SK-N-MC (cell line): Measurements from ENCODE around the gene MYH9.
"Not testable (repeated sequence)": the region's sequence is repeated elsewhere in the genome, so short reads cannot be mapped to it uniquely, and the experiment has no call there.

Experiments used
- DNase-seq: peaks from one replicate; pipeline ENCODE4 v3.0.0-alpha.2; 2011; ENCODE audit warnings: low read depth, low spot score
- H3K27ac ChIP-seq: fragments of 200-600 bp; sonication (generic); 2 replicates; pipeline ENCODE4 v1.5.1; 2016; ENCODE audit warnings: mixed run types
- H3K36me3 ChIP-seq: fragments of 200-600 bp; sonication (generic); 2 replicates; pipeline ENCODE4 v1.6.1; 2017; ENCODE audit warnings: antibody characterized with exemption, low read length, mixed read lengths; ENCODE audit not compliant: insufficient read depth
- H3K4me3 ChIP-seq: fragments of 200-600 bp; sonication (generic); 2 replicates; pipeline ENCODE4 v1.5.1; 2016
- H3K9ac ChIP-seq: fragments of 200-600 bp; sonication (generic); 2 replicates; pipeline ENCODE4 v1.8.0; 2017; ENCODE audit warnings: mixed run types, mixed read lengths; ENCODE audit not compliant: insufficient read length
- H3K9me3 ChIP-seq: fragments of 200-600 bp; sonication (generic); 2 replicates; pipeline ENCODE4 v1.6.1; 2017; ENCODE audit warnings: low read depth, mild to moderate bottlenecking, antibody characterized with exemption, low read length, moderate library complexity, mixed read lengths
- EZH2 ChIP-seq: fragments of 200-600 bp; sonication (generic); IDR thresholded peaks from one replicate; pipeline ENCODE4 v1.6.1; 2017; ENCODE audit warnings: antibody characterized with exemption
- FOXP2 ChIP-seq: optimal IDR thresholded peaks from 2 replicates; pipeline ENCODE3; 2011; ENCODE audit warnings: mild to moderate bottlenecking, moderate library complexity; ENCODE audit not compliant: insufficient read depth; ENCODE audit errors: extremely low read length, control extremely low read depth
- POLR2AphosphoS5 ChIP-seq: IDR thresholded peaks from 2 replicates; pipeline ENCODE4 v1.6.1; 2012; ENCODE audit warnings: mild to moderate bottlenecking, low read depth, low read length, borderline replicate concordance

MYH9 gene

DNA sequence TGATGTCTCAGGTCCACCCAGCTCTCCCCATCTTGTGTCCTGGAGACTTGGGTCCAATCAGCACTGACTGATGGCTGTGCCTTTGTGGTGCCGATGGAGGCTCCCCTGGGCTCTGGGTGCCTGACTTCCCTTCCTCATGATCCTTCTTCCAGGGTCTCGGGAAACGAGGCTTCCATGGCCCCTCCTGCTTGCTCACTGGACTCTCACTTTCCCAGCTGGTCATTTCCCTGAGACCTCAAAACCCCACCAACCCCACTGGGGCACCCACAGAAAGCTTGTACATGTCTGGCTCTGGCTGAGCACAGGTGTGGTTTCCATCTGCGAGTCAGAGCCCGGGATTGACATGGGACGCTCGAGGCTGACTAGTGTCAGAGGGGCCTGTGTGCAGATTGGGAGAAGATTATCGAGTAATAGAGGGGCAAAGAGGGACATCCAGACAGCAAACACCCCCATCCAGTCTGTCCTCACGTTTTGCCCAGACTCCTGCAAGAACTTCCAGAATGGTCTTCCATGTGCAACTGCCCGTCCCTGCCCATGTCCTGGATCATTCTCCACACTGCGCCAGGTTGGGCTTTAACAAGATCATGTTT, 119.8 kb downstream of the MYH9 start:
- TF ChIP-seq EZH2 (no peak), POLR2AphosphoS5 (no peak), FOXP2 (no peak)
- Histone ChIP-seq H3K9me3 (no peaks in the 10 kb centered on the region), H3K9ac (no peak overlapping the region), H3K36me3 (no peaks in the 10 kb centered on the region), H3K27ac (no peak overlapping the region), H3K4me3 (no peak overlapping the region)
- DNase-seq = no peak

DNA sequence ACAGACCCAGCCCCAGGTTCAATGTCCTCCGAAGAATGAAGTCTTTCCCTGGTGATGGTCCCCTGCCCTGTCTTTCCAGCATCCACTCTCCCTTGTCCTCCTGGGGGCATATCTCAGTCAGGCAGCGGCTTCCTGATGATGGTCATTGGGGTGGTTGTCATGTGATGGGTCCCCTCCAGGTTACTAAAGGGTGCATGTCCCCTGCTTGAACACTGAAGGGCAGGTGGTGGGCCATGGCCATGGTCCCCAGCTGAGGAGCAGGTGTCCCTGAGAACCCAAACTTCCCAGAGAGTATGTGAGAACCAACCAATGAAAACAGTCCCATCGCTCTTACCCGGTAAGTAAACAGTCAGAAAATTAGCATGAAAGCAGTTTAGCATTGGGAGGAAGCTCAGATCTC, 120.7 kb downstream of the MYH9 start:
- no peak for DNase-seq

DNA sequence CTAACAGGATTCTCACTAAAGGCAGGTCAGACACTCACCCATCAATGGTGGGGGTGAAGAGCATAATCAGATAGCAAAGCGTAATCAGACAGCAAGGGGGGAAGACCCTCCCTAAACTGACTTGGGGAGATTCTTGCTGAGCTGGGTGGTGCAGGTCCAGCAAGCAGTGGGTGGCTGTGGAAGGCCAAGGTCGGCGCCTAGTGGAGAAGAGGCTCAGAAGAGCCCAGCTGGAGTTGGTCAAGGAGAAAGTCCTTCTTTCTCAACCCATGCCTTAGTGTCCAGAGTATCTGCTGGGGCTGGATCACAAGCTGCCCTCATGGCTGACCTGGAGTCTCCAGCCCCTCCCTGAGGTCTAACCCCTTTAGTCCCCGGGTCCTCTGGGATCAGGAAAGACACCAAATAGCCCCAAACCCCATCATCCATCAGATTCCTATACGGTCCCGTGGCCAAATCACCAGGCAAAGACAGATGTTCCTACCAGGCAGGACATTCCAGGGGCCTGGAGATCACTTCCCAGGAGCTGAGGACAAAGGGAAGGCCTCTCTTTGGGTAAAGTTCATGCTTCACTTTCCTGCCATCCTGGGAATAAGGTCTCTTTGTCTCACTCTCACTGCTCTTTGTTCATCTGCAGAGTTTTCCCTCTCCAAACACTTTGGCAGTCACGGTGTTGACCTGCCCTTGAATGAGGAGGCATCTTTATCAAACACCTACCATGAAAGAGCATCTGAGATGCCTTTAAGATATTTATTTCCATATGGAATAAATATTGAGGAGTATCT, 123.7 kb downstream of the MYH9 start:
- not testable (repeated sequence) for H3K9me3 ChIP-seq, DNase-seq, H3K36me3 ChIP-seq, H3K9ac ChIP-seq, H3K4me3 ChIP-seq, H3K27ac ChIP-seq

More for the DNA sequence above, 120.7 kb downstream of the MYH9 start:
- Histone ChIP-seq H3K9me3 (no peaks in the 10 kb centered on the region), H3K9ac (no peak overlapping the region), H3K4me3 (no peak overlapping the region), H3K27ac (no peak overlapping the region), H3K36me3 (no peaks in the 10 kb centered on the region)
- no peak for TF ChIP-seq FOXP2
- no peak for TF ChIP-seq POLR2AphosphoS5
- no peak for TF ChIP-seq EZH2

DNA sequence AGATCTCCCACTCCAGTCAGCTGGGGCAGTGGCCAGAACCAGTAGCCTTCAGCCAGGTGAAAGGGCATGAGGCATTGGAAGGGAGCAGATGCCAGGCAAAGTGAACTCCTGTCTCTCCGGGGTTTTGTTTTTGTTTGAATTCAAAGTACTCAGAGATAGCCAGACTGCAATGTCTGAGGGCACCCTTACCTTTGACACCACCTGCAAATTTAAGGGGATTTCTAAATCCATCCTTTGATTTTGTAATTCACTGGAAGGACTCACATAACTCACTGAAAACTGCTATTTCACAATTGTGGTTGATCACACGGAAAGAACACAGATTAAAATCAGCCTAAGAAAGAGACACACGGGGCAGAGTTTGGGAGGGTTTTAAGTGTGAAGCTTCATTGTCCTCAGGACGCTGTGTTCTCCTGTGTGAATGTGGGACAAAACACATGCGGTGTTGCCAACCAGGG, 124.5 kb downstream of the MYH9 start:
- H3K4me3 ChIP-seq, H3K9ac ChIP-seq, H3K9me3 ChIP-seq, H3K27ac ChIP-seq, DNase-seq, H3K36me3 ChIP-seq: not testable (repeated sequence)

DNA sequence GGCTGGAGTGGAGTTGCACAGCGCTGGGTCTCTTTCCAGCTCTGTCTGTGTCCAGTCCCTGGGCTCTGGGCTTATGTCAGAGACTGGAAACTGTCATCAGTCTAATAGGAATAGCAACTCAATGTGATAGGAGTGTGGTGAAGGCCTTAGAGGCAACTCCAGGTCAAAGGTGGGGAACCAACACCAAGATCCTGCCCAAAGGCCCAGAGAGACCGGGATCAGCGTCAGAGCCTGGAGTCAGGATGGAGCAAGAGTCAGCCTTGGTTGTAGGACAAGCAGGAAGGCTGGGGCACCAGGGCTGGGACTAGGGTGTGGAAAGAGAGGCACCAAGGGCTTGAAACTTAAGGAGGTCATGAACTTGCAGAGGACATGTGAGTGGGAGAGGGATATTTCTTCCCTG, 125.5 kb downstream of the MYH9 start:
- not testable (repeated sequence) for H3K36me3 ChIP-seq, DNase-seq, H3K27ac ChIP-seq, H3K9me3 ChIP-seq, H3K9ac ChIP-seq, H3K4me3 ChIP-seq

DNA sequence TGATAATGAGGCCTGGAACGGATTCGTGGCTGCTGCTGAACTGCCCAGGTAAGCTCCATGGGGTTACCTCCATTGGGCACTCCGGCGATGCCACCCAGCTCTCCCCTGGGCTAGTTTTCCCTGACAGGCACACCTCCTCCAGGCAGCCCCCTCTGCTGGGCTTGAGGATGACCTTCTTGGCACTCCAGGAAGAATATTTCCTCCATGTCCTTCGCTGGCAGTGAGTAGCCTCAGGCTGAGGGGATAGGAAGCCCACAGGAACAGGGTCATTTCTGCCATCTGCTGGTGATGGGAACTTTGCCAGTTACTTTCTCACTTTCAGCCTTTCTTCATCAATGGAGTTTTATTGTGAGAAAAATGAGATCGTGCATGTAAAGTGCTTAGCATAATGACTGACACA, 126.1 kb downstream of the MYH9 start:
- H3K9me3 ChIP-seq, H3K36me3 ChIP-seq, H3K9ac ChIP-seq: not testable (repeated sequence)

DNA sequence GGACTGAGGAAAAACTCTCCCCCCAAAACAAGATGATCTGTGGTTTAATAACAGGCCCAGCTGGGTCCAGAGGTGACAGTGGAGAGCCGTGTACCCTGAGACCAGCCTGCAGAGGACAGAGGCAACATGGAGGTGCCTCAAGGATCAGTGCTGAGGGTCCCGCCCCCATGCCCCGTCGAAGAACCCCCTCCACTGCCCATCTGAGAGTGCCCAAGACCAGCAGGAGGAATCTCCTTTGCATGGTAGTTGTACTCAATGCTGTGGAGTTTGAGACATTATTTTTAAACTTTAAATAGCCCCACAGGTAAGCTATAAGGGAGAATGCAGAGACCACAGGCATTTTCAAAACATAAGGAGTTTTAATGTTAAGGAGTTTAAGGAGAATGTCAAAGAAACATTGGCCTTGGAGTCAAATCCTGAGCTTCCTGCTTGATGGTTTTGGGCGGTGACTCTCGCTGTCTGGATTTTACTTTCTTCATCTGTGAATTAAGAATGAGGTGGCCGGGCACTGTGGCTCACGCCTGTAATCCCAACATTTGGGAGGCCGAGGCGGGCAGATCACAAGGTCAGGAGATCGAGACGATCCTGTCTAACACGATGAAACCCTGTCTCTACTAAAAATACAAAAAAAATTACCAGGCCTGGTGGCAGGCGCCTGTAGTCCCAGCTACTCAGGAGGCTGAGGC, 128.0 kb downstream of the MYH9 start:
- Histone ChIP-seq H3K4me3 (no peak overlapping the region), H3K36me3 (no peaks in the 10 kb centered on the region), H3K9ac (no peak overlapping the region), H3K27ac (no peak overlapping the region), H3K9me3 (no peaks in the 10 kb centered on the region)
- TF ChIP-seq POLR2AphosphoS5 (no peak), EZH2 (no peak), FOXP2 (no peak)
- no peak for DNase-seq

More for the DNA sequence above, 126.1 kb downstream of the MYH9 start:
- not testable (repeated sequence) for H3K27ac ChIP-seq, DNase-seq, H3K4me3 ChIP-seq

DNA sequence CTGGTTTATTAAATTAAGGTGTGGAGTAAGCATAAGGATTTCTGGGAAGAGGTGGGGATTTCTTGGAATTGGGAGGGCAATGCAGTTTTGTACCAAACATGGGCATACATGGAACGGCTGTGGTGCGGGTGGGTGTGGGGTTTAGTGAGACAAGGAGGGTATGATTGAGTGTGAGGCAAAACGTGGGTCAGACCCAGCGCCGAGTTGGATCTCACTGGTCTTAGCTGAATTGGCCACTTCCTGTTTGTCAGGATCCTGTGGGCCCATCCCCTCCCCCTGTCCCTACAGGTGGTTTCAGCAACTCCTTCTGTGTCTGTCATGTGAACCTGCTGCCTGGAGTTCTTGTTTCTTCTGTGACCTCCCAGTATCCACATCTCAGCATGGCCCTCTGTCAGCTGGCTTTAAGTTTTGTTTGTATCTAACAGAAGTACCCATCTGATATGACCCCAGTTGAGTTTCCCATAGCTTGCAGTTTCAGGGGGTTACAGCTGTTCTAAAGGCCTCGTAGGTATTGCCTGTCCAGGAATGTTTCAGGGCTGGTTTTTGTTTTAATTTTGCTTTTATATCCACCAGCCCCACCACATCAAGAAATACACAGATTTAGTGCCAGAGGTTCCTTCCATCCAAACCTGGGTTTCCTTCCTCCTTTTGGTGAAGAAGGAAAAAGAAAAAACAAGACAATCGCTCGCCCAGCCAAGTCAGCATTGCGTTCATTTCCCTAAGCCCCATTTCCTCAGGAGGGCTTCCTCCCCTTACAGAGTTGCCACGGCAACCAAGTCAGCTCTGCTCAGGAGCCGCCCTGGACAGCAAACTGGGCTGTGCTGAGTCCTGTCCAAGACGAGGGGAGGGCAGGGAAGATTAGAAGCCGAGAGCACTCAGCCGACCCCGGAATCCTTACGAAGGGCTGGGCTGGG, 128.8 kb downstream of the MYH9 start:
- no peak for DNase-seq
- Histone ChIP-seq H3K27ac (no peak overlapping the region), H3K4me3 (peak overlapping the region; percentile 3; the same call in 1 of the 2 replicates), H3K9me3 (no peaks in the 10 kb centered on the region), H3K9ac (no peak overlapping the region), H3K36me3 (no peaks in the 10 kb centered on the region)
- TF ChIP-seq POLR2AphosphoS5 (no peak), FOXP2 (no peak), EZH2 (no peak)
